ENCODE data around the gene DGKD. TPM values are rescaled to one million over a fixed set of nuclear protein-coding genes. Genes with fewer than 3 reads are reported as not detected.

The DGKD gene
- total RNA-seq, 4 donors from 2014 or later = 9.1 to 21.9 (median 17.8) TPM

DNA sequence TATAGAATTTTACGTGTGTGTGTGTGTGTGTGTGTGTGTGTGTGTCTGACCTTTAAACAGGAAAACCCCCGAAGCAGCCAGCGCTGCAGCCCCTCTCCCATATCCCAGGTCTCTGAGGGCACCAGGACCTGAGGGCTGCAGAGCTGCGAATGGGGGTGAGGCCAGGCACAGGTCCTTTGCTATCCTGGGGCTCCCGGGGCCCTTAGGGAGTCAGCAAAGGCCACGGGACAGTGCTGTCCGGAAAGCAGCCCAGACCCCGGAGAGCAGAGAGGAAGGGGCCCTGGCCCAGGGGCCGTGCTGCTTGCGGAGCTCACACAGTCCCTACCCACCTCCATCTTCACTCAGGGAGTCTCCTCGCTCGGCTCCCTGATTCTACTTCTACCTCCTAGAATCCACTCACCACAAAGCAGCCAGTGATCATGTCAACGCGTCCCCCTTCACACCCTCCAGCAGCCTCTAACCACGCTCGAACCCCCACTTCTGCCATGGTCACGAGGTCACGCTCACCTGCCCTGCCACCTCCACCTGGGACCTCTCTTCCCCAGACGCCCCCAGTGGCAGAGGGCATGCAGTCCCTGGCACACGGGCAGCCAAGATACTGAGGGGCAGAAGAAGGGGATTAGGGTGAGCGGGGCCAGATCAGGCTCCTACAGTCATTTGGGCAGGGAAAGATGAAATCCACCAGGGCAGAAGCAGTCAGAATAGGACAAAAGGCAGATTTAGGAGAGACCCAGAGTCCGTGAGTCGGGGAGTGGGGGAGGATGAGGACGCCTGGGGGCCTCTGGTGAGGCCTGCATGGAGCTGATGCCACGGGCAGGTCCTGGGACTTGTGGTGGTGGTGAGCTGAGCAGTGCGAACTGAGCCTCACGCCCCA, 125.6 kb downstream of the DGKD start:
- TF ChIP-seq, protein P1, sequence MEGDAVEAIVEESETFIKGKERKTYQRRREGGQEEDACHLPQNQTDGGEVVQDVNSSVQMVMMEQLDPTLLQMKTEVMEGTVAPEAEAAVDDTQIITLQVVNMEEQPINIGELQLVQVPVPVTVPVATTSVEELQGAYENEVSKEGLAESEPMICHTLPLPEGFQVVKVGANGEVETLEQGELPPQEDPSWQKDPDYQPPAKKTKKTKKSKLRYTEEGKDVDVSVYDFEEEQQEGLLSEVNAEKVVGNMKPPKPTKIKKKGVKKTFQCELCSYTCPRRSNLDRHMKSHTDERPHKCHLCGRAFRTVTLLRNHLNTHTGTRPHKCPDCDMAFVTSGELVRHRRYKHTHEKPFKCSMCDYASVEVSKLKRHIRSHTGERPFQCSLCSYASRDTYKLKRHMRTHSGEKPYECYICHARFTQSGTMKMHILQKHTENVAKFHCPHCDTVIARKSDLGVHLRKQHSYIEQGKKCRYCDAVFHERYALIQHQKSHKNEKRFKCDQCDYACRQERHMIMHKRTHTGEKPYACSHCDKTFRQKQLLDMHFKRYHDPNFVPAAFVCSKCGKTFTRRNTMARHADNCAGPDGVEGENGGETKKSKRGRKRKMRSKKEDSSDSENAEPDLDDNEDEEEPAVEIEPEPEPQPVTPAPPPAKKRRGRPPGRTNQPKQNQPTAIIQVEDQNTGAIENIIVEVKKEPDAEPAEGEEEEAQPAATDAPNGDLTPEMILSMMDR (IDR thresholded peaks at IDR 0.05) = no peak
- TF ChIP-seq POLR2AphosphoS5 (IDR thresholded peaks at IDR 0.05) (no peak), EP300 (IDR thresholded peaks at IDR 0.05) (no peak), POLR2A (IDR thresholded peaks at IDR 0.05) (no peak)
- Histone ChIP-seq H3K27me3 (no peaks in the 10 kb centered on the region), H3K36me3 (peaks cover 0 to 93% of the 10 kb centered on the region in 2 donors), H3K9me3 (no peaks in the 10 kb centered on the region), H3K4me3 (no peak overlapping the region), H3K4me1 (peaks cover 0 to 25% (median 0%) of the 10 kb centered on the region in 3 donors), H3K27ac (peak overlapping the region in 1 of 4 donors; percentile 72)
- WGBS, 2 donors (ENCODE audit: low coverage in 1 of 2) = 81 to 98% methylated on average over 8 to 10 of the region's 27 CpGs
- ATAC-seq = no peak

DNA sequence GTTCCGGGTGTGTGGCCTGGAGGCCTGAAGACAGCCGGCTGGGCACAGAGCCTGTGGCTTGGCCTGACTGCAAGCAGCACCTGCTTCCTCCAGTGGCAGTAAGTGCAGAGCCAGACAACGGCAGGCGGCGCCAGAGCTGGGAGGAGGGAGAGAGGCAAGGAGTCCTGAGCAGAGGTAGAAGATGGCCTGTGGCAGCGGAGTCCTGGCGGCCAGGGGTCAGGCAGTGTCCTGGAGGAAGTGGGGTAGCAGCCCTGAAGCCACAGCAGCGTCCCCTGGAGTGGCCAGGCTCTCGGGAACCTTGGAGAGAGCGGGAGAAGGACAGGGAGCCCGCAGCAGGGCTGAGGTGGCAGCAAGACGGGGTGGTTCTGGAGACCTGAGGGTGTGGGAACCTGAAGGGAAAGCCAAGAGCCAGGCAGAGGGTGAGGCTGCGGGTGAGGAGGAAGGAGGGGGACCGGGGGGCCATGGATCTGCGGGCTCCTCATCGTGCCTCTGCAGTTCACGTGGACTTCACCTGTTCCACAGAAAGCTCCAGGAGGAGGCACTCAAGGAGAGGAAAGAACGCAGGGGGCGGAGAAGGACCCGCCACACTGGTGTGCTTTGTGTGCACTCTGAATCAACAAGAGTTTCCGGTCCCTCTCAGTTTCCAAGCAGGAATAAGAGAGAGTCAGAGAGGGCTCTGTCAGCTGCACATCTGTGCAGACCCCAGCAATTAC, 126.4 kb downstream of the DGKD start:
- 80 to 84% methylated on average over 7 to 10 of the region's 21 CpGs for WGBS, 2 donors (ENCODE audit: low coverage in 1 of 2)
- no peak for ATAC-seq
- H3K4me3 ChIP-seq = no peak overlapping the region
- H3K36me3 ChIP-seq = peaks cover 0 to 97% of the 10 kb centered on the region in 2 donors
- peak overlapping the region in 2 of 4 donors; percentile 43 to 72 for H3K27ac ChIP-seq
- peaks cover 0 to 25% (median 0%) of the 10 kb centered on the region in 3 donors for H3K4me1 ChIP-seq
- no peaks in the 10 kb centered on the region for H3K27me3 ChIP-seq
- H3K9me3 ChIP-seq = no peaks in the 10 kb centered on the region
- no peak for TF ChIP-seq EP300 (IDR thresholded peaks at IDR 0.05)
- no peak for TF ChIP-seq POLR2AphosphoS5 (IDR thresholded peaks at IDR 0.05)
- TF ChIP-seq, protein P1 (IDR thresholded peaks at IDR 0.05) = no peak
- TF ChIP-seq POLR2A (IDR thresholded peaks at IDR 0.05) = no peak

GRCh38 chr2:233481368-233482142, 127.3 kb downstream of the DGKD start:
- Histone ChIP-seq H3K4me3 (no peak overlapping the region), H3K36me3 (peaks cover 0 to 97% of the 10 kb centered on the region in 2 donors)

DNA sequence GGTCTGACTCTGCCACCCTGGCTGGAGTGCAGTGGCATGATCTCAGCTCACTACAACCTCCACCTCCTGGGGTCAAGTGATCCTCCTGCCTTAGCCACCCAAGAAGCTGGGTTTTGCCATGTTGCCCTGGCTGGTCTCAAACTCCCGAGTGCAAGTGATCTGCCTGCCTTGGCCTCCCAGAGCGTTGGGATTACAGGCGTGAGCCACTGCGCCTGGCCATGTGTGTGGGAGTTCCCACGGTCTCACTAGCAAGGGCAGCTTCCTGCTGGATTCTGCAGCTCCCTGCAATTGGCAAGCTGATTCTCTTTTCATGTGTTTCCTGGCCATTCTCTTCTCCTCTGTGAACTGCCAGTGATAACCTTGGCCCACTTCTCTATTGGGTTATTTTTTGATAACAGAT, 128.3 kb downstream of the DGKD start:
- 89 to 96% methylated on average over 5 of the region's 5 CpGs for WGBS, 2 donors (ENCODE audit: low coverage in 1 of 2)
- H3K36me3 ChIP-seq = peaks cover 0 to 95% of the 10 kb centered on the region in 2 donors
- H3K4me3 ChIP-seq = no peak overlapping the region
- TF ChIP-seq POLR2A (IDR thresholded peaks at IDR 0.05) (no peak), EP300 (IDR thresholded peaks at IDR 0.05) (no peak), POLR2AphosphoS5 (IDR thresholded peaks at IDR 0.05) (no peak)
- TF ChIP-seq, protein P1 (IDR thresholded peaks at IDR 0.05) = no peak
- no peaks in the 10 kb centered on the region for H3K9me3 ChIP-seq
- peak overlapping the region in 1 of 4 donors; percentile 72 for H3K27ac ChIP-seq
- H3K27me3 ChIP-seq = no peaks in the 10 kb centered on the region
- H3K4me1 ChIP-seq = peaks cover 0 to 38% (median 0%) of the 10 kb centered on the region in 3 donors
- no peak for ATAC-seq

More at GRCh38 chr2:233481368-233482142, 127.3 kb downstream of the DGKD start:
- Histone ChIP-seq H3K9me3 (no peaks in the 10 kb centered on the region), H3K27ac (peak overlapping the region in 3 of 4 donors; percentile 43 to 72 (median 48)), H3K4me1 (peaks cover 0 to 29% (median 0%) of the 10 kb centered on the region in 3 donors), H3K27me3 (no peaks in the 10 kb centered on the region)
- 27 to 44% methylated on average over 10 to 16 of the region's 22 CpGs for WGBS, 2 donors (ENCODE audit: low coverage in 1 of 2)
- ATAC-seq = peak; percentile 61
- TF ChIP-seq, protein P1 (IDR thresholded peaks at IDR 0.05) = no peak
- TF ChIP-seq POLR2A (IDR thresholded peaks at IDR 0.05) = no peak
- no peak for TF ChIP-seq POLR2AphosphoS5 (IDR thresholded peaks at IDR 0.05)
- no peak for TF ChIP-seq EP300 (IDR thresholded peaks at IDR 0.05)

Data from gastroesophageal sphincter (tissue), 4 donors.